ENCODE measurements around the gene MADCAM1. TPM values are rescaled to one million over a fixed set of nuclear protein-coding genes. Genes with fewer than 3 reads are reported as not detected.
A peak's percentile ranks its signal among the peaks of the same experiment; 100 is the strongest.

MADCAM1 gene
- total RNA-seq, 2 experiments from 2014 or later = 0.16 to 0.39 TPM

DNA sequence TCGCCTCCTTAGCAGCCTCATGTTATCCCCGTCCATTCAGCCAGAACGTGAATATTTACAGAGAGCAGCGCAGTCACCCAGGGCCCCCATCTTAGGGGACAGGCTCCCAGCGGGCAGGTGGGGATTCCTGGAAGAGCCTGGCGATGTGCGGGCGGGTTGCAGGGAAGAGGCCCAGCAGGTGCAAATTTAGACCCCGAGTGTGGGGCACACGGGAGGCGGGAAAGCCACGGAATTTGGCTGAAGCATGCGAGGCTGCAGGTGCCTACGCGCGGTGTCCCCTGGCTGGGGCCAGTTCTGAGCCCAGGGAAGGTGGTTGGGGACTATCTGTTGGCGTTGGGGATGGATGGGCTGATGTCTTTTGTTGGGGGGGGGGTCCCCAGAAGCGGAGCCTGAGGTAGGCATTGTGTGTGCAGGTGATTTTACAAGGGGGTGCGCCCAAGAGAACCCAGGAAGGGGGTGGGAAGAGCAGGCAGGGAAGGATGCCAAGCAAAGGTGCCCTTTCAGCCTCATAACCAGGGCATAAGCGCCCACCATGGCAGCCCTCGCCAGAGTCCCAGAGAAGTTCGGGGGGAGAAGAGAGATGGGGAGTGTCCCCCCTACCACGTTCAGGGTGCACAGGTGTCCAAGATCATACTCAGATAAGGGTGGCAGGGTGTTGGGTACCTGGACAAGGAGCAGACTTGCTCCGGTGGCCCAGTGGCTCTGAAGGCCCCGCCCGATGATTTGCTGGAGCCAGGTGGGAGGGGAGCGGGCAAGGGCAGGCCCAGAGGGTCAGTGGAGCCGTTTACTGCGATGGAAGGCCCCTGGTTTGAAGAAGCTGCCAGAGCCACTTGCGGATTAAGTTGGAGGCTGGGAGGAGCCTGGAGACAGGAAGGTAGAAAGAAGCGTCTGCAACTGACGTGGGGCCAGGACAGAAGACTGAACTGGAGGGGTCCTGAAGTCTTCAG, 12.2 kb downstream of the MADCAM1 start:
- peak overlapping the region; percentile 96 for H3K27ac Mint-ChIP-seq
- ATAC-seq (no peak), DNase-seq (no peak)
- peaks cover 56% of the 10 kb centered on the region for H3K4me1 Mint-ChIP-seq (ENCODE audit: low read depth)
- no peaks in the 10 kb centered on the region for H3K9me3 Mint-ChIP-seq (ENCODE audit: insufficient read depth)
- H3K27me3 Mint-ChIP-seq (ENCODE audit: low read depth) = no peaks in the 10 kb centered on the region
- peak overlapping the region; percentile 79 for H3K4me3 Mint-ChIP-seq
- POLR2A ChIA-PET = no interaction called here
- CTCF ChIA-PET = interaction anchor here (2.6 kb wide), 1 partner anchor 13 kb away, joined by 32 read pairs; the partner anchor contains the start of gene MADCAM1
- peaks cover 13% of the 10 kb centered on the region for H3K36me3 Mint-ChIP-seq (ENCODE audit: low read depth)

DNA sequence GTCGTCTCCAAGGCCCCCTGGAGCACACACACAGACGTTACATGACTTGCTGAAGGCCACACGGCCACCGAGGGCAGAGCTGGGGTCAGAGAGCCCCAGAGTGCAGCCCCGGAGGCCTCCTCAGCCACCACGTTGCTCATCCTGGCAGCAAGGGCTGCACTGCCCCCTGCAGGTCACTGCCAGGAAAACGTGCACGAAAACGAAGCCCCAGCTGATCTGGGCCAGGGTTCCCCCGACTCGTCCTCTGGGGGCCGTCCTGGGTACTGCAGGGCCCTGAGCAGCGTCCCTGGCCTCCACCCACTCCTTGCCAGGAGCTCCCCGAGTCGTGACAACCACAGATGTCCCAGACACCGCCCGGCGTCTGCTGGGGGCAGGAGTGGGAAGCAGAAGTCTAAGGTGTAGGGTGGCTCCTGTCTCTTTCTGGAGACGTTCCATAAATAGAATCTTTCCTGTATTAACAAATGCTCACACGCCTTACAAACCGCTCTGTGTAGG, 14.4 kb downstream of the MADCAM1 start:
- peak overlapping the region; percentile 94 for H3K27ac Mint-ChIP-seq
- H3K4me1 Mint-ChIP-seq (ENCODE audit: low read depth) = peaks cover 55% of the 10 kb centered on the region
- ATAC-seq (peak; percentile 54), DNase-seq (peak; percentile 97)
- no peaks in the 10 kb centered on the region for H3K9me3 Mint-ChIP-seq (ENCODE audit: insufficient read depth)
- no peaks in the 10 kb centered on the region for H3K27me3 Mint-ChIP-seq (ENCODE audit: low read depth)
- POLR2A ChIA-PET = interaction anchor here (0.6 to 2.7 kb wide), 8 partner anchors 11 to 153 kb away, joined by 3 to 19 read pairs (median 5); partner anchors contain the start of genes BSG, CDC34, GZMM and RNF126
- CTCF ChIA-PET = interaction anchor here (0.7 to 2.9 kb wide), 30 partner anchors 8 to 286 kb away, joined by 3 to 87 read pairs (median 4); partner anchors contain the start of genes BSG, CDC34 and GZMM
- peaks cover 20% of the 10 kb centered on the region for H3K36me3 Mint-ChIP-seq (ENCODE audit: low read depth)
- peak overlapping the region; percentile 78 for H3K4me3 Mint-ChIP-seq

DNA sequence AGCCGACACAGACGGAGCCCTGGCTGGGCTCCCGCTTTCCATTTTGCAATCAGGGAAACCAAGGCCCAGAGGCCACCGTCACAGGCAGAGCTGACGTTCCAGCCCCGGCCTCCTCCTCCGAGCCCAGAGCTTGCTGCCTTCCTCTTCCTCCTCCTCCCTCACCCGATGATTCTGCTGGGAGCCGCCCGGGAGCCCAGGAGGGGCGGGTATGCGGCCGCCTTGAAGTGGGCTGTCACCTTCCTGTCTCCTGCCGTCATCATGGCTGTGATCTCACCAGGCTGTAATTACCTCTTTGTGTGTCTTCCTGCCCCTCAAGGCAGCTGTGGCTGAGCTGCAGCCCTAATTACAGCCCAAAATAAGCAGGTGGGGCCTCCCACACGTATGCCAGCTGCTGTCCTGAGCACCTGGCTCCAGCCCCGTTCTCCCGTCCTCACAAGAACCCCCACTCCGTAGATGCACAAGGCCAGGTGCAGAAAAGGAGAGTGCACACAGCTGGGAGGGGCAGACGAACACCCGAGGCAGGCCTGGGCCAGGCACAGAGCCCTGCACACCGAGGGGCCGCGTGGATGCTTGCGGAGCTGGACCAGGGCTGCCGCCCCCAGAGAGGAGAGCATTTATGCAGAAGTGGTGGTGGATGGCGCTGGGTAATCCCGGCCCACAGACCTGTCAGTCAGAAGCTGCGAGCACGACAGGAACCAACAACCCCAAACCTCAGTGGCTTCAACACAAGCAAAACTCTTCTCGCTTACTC, 15.0 kb downstream of the MADCAM1 start:
- H3K9me3 Mint-ChIP-seq (ENCODE audit: insufficient read depth) = no peaks in the 10 kb centered on the region
- H3K4me1 Mint-ChIP-seq (ENCODE audit: low read depth) = peaks cover 50% of the 10 kb centered on the region
- ChIA-PET CTCF (interaction anchor here (0.7 to 2.9 kb wide), 29 partner anchors 8 to 285 kb away, joined by 3 to 87 read pairs (median 4); partner anchors contain the start of genes BSG, CDC34 and GZMM), POLR2A (interaction anchor here (0.6 to 2.7 kb wide), 8 partner anchors 10 to 152 kb away, joined by 3 to 19 read pairs (median 4); partner anchors contain the start of genes BSG, CDC34, GZMM and RNF126)
- peak; percentile 91 for DNase-seq
- H3K27me3 Mint-ChIP-seq (ENCODE audit: low read depth) = no peaks in the 10 kb centered on the region
- peaks cover 20% of the 10 kb centered on the region for H3K36me3 Mint-ChIP-seq (ENCODE audit: low read depth)
- H3K4me3 Mint-ChIP-seq = peak overlapping the region; percentile 78
- H3K27ac Mint-ChIP-seq = peak overlapping the region; percentile 94
- peak; percentile 60 for ATAC-seq

DNA sequence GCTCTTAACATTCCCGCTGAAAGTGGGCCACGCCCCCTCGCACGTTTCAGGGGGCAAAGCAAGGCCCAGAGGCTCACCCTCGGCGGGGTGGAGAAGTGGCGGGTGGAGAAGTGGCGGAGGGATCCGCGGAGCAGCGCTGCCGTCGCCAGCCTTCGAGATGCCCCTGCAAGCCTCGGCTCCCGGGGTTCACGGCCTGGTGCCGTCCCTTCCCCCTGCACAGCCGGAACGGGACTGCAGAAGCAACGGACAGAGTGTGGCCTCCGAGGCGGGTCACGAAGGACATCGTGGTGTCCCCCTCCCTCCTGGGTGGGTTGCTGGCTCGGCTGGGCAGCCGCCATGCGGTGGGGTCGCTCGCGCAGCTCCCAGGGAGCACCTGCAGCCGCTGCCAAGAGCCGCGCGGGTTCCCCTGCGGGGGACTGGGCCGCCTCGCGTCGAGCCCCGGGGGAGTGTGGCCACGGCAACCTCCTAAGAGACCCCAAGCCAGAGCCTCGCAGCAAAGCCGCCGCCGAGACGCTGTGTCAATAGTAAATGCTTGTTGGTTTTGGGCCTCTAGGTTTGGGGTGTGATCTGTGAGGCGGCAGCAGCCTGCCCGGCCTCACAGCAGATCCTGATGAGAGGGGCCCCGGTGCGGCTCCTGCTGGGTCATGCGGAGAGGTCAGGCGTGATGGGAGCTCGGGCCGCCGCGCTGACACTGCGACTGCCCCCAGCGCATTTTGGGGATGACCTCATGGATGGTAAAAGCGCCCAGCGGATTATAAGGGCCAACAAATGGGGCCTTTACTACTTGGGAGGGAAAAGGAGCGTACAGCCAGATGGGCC, 16.5 kb downstream of the MADCAM1 start:
- ChIA-PET POLR2A (interaction anchor here (1.0 to 2.7 kb wide), 4 partner anchors 9 to 59 kb away, joined by 3 to 11 read pairs (median 6); partner anchors contain the start of gene BSG), CTCF (interaction anchor here (2.9 kb wide), 1 partner anchor 18 kb away, joined by 87 read pairs; the partner anchor contains the start of gene CDC34)
- DNase-seq (no peak), ATAC-seq (no peak)
- H3K4me1 Mint-ChIP-seq (ENCODE audit: low read depth) = peaks cover 52% of the 10 kb centered on the region
- peak overlapping the region; percentile 94 for H3K27ac Mint-ChIP-seq
- H3K4me3 Mint-ChIP-seq = no peak overlapping the region
- H3K36me3 Mint-ChIP-seq (ENCODE audit: low read depth) = peaks cover 20% of the 10 kb centered on the region
- H3K9me3 Mint-ChIP-seq (ENCODE audit: insufficient read depth) = no peaks in the 10 kb centered on the region
- no peaks in the 10 kb centered on the region for H3K27me3 Mint-ChIP-seq (ENCODE audit: low read depth)

DNA sequence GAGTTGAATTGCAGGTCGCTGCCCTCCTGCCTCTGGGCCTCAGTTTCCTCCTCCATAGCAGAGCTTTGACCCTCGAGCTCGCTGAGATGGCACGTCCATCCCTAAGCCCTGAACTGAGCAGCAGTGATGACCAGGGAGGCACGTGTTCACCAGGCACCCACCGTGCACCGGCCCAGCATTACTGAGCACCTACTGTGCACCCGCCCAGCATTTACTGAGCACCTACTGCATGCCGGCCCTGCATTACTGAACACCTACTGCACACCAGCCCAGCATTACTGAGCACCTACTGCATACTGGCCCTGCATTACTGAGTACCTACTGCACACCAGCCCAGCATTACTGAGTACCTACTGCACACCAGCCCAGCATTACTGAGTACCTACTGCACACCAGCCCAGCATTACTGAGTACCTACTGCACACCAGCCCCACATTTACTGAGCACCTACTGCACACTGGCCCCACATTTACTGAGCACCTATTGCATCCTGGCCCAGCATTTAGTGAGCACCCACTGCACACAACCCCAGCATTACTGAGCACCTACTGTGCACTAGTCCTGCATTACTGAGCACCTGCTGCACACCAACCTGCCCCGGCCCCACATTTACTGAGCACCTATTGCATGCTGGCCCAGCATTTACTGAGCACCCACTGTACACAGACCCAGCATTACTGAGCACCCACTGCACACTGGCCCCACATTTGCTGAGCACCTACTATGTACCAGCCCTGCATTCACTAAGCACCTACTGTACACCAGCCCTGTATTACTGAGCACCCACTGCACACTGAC, 17.3 kb downstream of the MADCAM1 start:
- DNase-seq = no peak
- ChIA-PET CTCF (no interaction called here), POLR2A (interaction anchor here (1.3 kb wide), 1 partner anchor 15 kb away, joined by 3 read pairs; no protein-coding TSS in a partner anchor)
- H3K36me3 Mint-ChIP-seq (ENCODE audit: low read depth) = peaks cover 20% of the 10 kb centered on the region
- ATAC-seq = no peak
- peaks cover 44% of the 10 kb centered on the region for H3K4me1 Mint-ChIP-seq (ENCODE audit: low read depth)
- no peaks in the 10 kb centered on the region for H3K27me3 Mint-ChIP-seq (ENCODE audit: low read depth)
- no peaks in the 10 kb centered on the region for H3K9me3 Mint-ChIP-seq (ENCODE audit: insufficient read depth)
- peak overlapping the region; percentile 54 for H3K27ac Mint-ChIP-seq
- no peak overlapping the region for H3K4me3 Mint-ChIP-seq

DNA sequence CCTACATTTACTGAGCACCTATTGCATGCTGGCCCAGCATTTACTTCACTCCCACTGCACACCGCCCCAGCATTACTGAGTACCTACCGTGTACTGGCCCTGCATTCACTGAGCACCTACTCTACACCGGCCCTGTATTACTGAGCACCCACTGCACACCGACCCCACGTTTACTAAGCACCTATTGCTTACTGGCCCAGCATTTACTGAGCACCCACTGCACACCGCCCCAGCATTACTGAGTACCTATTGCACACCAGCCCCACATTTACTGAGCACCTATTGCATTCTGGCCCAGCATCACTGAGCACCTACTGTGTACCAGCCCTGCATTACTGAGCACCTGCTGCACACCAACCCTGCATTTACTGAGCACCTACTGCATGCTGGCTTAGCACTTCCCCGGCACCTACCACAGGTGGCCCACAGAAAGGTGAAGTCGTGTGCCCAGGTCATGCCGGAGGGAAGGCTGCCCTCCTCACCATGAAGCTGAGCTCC, 17.9 kb downstream of the MADCAM1 start:
- H3K4me3 Mint-ChIP-seq = no peak overlapping the region
- H3K27me3 Mint-ChIP-seq (ENCODE audit: low read depth) = no peaks in the 10 kb centered on the region
- H3K9me3 Mint-ChIP-seq (ENCODE audit: insufficient read depth) = no peaks in the 10 kb centered on the region
- ChIA-PET CTCF (no interaction called here), POLR2A (interaction anchor here (1.3 kb wide), 1 partner anchor 14 kb away, joined by 3 read pairs; no protein-coding TSS in a partner anchor)
- H3K4me1 Mint-ChIP-seq (ENCODE audit: low read depth) = peaks cover 39% of the 10 kb centered on the region
- no peak for ATAC-seq
- peak overlapping the region; percentile 54 for H3K27ac Mint-ChIP-seq
- peaks cover 15% of the 10 kb centered on the region for H3K36me3 Mint-ChIP-seq (ENCODE audit: low read depth)
- DNase-seq = no peak

DNA sequence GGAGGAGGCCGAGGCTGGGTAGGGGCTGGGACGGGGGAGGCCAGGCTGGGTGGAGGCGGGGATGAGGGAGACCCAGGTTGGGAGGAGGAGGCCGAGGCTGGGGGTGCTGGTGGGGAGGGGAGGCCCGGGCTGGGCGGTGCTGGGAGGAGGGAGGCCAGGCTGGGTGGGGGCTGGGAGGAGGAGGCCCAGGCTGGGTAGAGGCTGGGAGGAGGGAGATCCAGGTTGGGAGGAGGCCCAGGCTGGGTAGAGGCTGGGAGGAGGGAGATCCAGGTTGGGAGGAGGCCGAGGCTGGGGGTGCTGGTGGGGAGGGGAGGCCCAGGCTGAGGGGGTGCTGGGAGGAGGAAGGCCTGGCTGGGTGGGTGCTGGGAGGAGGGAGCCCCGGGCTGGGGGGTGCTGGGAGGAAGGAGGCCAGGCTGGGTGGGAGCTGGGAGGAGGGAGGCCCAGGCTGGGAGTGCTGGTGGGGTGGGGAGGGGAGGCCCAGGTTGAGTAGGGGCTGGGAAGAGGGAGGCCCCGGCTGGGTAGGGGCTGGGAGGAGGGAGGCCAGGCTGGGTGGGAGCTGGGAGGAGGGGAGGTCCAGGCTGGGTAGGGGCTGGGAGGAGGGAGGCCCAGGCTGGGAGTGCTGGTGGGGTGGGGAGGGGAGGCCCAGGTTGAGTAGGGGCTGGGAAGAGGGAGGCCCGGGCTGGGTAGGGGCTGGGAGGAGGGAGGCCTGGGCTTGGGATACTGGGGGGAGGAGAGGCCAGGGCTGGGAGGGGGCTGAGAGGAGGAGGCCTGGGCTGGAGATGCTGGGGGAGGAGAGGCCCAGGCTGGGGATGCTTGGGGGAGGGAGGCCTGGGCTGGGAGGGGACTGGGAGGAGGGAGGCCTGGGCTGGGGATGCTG, 21.7 kb downstream of the MADCAM1 start:
- ChIA-PET POLR2A (interaction anchor here (1.0 kb wide), 1 partner anchor 12 kb away, joined by 3 read pairs; no protein-coding TSS in a partner anchor), CTCF (interaction anchor here (1.2 kb wide), 3 partner anchors 7 to 14 kb away, joined by 3 to 8 read pairs (median 5); partner anchors contain the start of gene CDC34)
- H3K27ac Mint-ChIP-seq = no peak overlapping the region
- no peaks in the 10 kb centered on the region for H3K9me3 Mint-ChIP-seq (ENCODE audit: insufficient read depth)
- ATAC-seq (no peak), DNase-seq (no peak)
- no peak overlapping the region for H3K4me3 Mint-ChIP-seq
- H3K27me3 Mint-ChIP-seq (ENCODE audit: low read depth) = no peaks in the 10 kb centered on the region
- peaks cover 12% of the 10 kb centered on the region for H3K36me3 Mint-ChIP-seq (ENCODE audit: low read depth)
- H3K4me1 Mint-ChIP-seq (ENCODE audit: low read depth) = peaks cover 9% of the 10 kb centered on the region

DNA sequence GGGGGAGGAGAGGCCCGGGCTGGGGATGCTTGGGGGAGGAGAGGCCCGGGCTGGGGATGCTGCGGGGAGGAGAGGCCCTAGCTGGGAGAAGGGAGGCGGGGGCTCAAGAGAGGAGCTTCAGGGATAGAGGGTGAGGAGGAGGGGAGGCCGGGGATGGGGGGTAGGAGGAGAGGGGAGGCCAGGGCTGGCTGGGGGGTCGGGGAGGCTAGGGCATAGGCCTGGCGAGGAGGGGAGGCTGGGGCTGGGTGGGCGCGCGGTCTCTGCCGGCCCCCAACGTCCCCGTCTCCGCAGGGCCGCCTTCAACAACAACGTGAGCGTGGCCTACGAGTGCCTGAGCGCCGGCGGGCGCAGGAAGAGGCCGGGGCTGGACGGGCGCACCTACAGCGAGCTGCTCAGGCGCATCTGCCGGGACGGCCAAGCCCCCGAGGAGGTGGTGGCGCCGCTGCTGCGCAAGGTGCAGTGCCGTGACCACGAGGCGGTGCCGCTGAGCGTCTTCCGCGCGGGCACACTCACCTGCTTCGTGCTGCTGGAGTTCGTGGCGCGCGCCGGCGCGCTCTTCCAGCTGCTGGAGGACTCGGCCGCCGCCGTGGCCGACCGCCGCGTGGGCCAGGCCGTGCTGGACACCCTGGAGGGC, 22.4 kb downstream of the MADCAM1 start:
- ChIA-PET CTCF (interaction anchor here (1.2 kb wide), 3 partner anchors 8 to 13 kb away, joined by 3 to 8 read pairs (median 5); partner anchors contain the start of gene CDC34), POLR2A (interaction anchor here (1.0 kb wide), 1 partner anchor 12 kb away, joined by 3 read pairs; no protein-coding TSS in a partner anchor)
- ATAC-seq = peak; percentile 89
- H3K9me3 Mint-ChIP-seq (ENCODE audit: insufficient read depth) = no peaks in the 10 kb centered on the region
- peaks cover 7% of the 10 kb centered on the region for H3K4me1 Mint-ChIP-seq (ENCODE audit: low read depth)
- no peaks in the 10 kb centered on the region for H3K27me3 Mint-ChIP-seq (ENCODE audit: low read depth)
- DNase-seq = peak; percentile 70
- H3K36me3 Mint-ChIP-seq (ENCODE audit: low read depth) = peaks cover 8% of the 10 kb centered on the region
- no peak overlapping the region for H3K27ac Mint-ChIP-seq
- no peak overlapping the region for H3K4me3 Mint-ChIP-seq

DNA sequence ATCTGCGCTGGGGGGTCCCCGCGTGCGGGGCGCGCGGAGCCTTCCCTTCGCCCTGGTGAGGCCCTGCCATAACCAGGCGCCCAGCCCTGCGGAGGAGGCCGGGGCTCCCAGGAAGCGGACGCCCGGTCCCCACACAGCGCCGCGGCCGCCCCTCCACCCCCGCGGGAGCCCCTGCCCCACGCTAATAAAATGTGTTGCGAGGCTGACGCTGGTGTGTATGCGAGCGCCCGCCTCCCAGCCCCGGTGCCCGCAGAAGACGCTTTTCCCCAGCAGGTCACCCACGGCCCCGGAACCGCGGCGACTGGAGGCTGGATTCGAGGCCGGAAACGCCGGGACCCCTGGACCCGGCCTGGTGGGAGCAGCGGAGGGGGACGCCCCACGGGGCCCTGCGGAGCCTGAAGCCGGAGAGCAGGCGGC, 23.2 kb downstream of the MADCAM1 start:
- ATAC-seq (no peak), DNase-seq (no peak)
- no peak overlapping the region for H3K4me3 Mint-ChIP-seq
- H3K36me3 Mint-ChIP-seq (ENCODE audit: low read depth) = peaks cover 2% of the 10 kb centered on the region
- POLR2A ChIA-PET = no interaction called here
- peaks cover 5% of the 10 kb centered on the region for H3K4me1 Mint-ChIP-seq (ENCODE audit: low read depth)
- no peak overlapping the region for H3K27ac Mint-ChIP-seq
- H3K9me3 Mint-ChIP-seq (ENCODE audit: insufficient read depth) = no peaks in the 10 kb centered on the region
- CTCF ChIA-PET = interaction anchor here (1.2 kb wide), 3 partner anchors 9 to 12 kb away, joined by 3 to 8 read pairs (median 5); partner anchors contain the start of gene CDC34
- H3K27me3 Mint-ChIP-seq (ENCODE audit: low read depth) = no peaks in the 10 kb centered on the region
